Airway epithelial cell (primary cell): ENCODE measurements around the gene KEL. TPM values are rescaled to one million over a fixed set of nuclear protein-coding genes. Genes with fewer than 3 reads are reported as not detected.

Experiments
- total RNA-seq: library from RNA; depleted of rRNA; stranded (reverse); fragments of >200 nt; gene quantifications from 2 replicates; pipeline ENCODE4 v1.2.3, GENCODE V29; 2015

Gene KEL
- 0.14 TPM in 1 of 2 replicates, not detected in the other for total RNA-seq

DNA sequence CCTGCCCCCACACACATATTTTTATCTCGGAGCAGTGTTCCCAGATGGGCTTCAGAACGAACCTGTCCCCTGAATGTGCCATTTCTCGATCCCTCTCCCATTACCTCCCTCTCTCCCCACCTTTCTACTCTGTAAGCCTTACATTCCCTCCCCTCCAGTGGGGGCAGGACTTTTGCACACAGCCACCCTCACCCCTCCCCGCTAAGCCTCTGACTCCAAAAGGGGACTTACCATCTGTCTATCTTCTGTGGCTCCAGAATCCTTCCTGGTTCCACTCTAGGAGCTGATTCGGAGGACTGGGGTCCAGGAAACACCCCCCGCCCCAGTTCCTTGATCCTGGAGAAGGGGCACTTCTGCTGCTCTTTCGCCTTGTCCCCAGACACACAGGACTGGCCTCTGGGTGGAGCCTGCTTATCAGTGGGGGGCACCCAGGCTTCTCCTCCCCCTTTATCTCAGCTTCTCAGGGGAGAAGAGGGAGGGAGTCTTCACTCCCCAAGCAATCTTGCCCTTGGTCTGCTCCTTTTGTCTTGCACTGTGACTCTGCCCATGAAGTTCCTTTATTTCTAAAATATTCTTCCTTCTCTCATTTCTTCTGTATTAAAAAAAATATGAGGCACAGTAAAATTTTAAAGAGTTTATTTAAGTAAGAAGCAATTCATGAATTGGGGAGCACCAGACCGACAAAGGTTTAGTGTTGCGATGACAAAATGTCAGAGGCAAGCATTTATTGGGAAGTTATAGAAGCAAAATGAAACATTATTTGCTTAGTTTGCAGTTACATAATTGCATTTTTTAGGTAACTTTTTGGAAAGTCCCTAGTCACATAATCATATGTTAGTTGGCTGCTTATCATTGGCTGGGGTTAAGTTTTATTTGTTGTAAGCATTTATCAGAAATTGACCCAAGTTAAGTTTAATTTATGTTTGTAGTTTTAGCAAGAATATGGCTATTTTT lies at the start of gene KEL:
Gene KEL, minus strand, starts transcription at position 391 of the 954 bp plus-strand sequence. Its CDS starts 157 bp downstream, at position 234.

DNA sequence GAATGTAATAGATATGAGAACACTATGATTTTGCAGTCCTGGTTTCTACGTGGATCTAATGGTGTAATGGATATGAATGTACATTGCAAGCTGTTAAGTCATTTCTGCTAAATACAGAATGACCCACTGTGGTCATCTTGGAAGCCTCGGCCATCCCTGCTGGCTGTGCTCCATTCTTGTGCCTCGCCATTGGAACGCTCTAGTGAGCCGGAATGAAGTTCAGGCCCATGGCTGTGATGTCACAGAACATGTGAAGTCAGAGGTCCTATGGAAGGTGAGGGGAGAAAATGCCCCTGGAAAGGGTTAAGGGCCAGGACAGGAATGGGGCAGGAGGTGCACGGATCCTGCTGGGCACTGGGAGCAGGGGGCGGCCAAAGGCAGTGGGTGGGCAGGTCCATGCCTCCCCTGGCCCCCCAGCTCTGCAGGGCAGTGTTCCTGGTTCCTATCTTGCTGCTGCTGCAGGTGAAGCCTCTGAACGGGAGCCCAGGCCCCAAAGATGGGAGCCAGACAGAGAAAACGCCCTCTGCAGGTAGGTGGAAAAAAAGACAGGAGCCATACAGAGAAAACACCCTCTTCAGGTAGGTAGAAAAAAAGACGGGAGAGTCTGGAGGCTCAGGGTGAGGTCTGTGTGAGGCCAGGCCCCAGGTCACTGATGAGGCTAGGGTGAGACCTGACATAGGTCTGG lies 22.8 kb downstream of the KEL start, which contains the start of gene LLCFC1:
Gene LLCFC1, plus strand, starts transcription at position 259 of the 685 bp plus-strand sequence. Its CDS starts 138 bp downstream, at position 397.

DNA sequence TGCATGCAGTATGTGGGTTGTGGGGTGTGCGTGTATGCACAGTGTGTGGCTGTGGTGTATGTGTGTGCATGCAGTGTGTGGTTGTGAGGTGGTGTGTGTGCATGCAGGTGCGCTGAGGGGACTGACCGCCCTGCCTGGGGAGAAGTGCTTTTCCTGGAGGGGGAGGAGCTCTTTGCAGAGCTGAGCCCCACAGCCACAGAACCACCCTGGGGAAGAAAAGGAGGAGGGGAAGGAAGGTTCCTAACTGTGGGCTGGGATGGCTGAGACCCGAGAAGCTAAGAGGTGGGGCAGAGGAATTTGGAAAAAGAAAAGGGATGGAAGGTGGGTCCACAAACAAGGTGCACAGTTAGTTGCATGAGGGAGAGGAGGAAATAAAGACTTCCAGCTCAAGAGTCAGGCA lies 28.5 kb downstream of the KEL start, which contains the start of gene TRPV5:
Gene TRPV5, minus strand, starts transcription at position 123 of the 400 bp plus-strand sequence. CDS start 287 bp downstream, outside the sequence.

Other genes with a start within 250 kb of the KEL start
- not detected in 2 replicates for gene PRSS1, start 212.9 kb downstream of the KEL start, total RNA-seq
- gene PRSS2, start 191.4 kb downstream of the KEL start, total RNA-seq = not detected in 2 replicates
- gene EPHB6, start 107.3 kb downstream of the KEL start, total RNA-seq = 1.8 and 3.2 TPM in 2 replicates
- gene TRPV6, start 76.6 kb downstream of the KEL start, total RNA-seq = 0.28 TPM in 1 of 2 replicates, not detected in the other
- not detected in 2 replicates for gene TRPV5, start 28.6 kb downstream of the KEL start, total RNA-seq
- gene LLCFC1, start 22.9 kb downstream of the KEL start, total RNA-seq = not detected in 2 replicates
- not detected in 2 replicates for gene OR9A2, start 64.8 kb upstream of the KEL start, total RNA-seq
- gene OR6V1, start 90.0 kb upstream of the KEL start, total RNA-seq = not detected in 2 replicates
- gene PIP, start 169.7 kb upstream of the KEL start, total RNA-seq = not detected in 2 replicates
- gene TAS2R39, start 221.1 kb upstream of the KEL start, total RNA-seq = not detected in 2 replicates